Activated T-helper 1 cell treated with anti-CD3 and anti-CD28 coated beads, Interleukin-2, amount 50 U/mL, for 16 hours (primary cell): ENCODE results near the gene CCDC149.

Experiments used
- DNase-seq, 2 donors: peaks; one replicate each; pipeline ENCODE4 v3.0.0-alpha.2; 2020; ENCODE audit warnings: low read depth in 1 of 2, low spot score in 1 of 2

The CCDC149 gene

DNA sequence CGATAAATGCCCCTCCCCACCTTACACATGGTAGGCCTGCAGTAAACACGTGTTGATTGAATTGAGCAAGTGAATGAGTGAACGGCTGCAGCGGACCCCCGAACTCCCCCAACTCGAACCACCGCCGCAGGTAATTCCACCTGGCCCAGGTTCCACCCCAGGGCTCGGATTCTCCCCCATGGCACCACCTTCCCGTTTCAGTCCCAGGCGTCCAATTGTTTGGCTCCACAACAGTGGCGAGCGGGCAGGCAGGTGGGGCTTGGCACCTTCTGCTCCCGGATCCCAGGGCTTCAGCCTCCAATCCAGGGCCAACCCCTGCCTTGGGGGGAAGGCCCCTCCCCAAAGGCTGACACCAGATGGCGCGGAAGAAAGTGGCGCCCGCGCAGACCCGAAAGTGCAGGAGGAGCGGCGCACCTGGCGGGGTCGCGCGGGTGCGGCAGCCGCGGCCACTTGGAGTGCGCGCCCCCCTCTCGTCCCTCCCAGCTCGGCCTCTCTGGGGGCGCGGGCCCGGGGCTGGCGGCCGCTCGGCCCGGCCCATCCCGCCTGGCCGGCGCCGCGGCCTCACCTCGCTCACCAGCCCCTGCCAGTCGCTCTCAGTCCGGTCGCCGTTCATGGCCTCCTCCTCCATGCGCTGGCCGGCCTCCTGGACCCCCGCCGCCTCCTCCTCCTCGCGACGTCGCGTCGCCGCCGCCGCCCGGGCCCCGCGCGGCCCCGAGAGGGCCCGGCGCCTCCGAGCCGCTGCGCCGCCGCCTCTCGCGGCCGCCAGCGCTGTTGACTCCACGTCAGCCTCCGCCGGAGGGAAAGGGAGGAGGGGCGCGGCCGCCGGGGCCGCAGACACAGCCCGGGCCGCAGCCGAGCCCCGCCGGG lies at the start of gene CCDC149:
CCDC149 (minus strand) TSS at position 791 of the 867 bp plus-strand sequence; CDS start at position 613, 178 bp downstream.
- no peak for DNase-seq

DNA sequence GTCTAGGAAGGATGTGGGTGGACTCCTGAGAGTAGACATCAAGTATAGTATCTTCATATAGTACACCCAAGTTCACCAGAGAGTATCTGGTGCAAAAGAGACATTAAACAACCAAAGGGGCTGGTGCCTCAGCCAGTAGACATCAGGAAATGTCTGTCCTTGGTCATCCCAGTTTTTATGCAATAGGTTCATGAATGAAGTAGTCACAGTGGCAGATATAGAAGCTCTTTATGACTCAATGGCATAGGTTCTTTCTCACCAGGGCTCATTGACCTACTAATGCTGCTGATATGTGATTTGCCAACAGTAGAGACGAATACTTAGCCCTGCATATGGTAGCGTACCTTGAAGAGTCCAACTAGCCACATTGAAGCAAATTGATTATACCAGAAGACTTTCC lies 45.0 kb upstream of the CCDC149 start:
- no peak for DNase-seq

DNA sequence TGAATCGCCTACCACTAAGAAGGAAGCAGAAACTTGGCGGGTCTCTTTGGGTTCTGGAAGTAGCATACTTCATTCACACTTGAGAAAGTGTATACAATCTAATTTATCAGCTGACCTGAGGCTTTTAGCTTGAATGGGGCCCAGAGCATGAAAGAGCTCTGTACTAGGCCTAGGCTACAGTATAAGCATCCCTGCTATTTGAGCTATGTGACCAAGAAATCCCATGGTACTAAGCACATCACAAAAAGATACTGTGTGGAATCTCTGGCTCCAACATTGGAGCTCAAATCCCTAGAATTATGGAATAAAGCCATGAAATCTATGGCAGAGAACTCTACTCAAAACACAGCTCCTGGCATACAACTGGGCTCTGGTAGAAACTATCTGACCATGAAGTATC lies 43.9 kb upstream of the CCDC149 start:
- DNase-seq = no peak

- no peak for DNase-seq
Observed at GRCh38 chr4:24956091-24956490, 43.2 kb upstream of the CCDC149 start.

GRCh38 chr4:24952667-24953066 lies 39.8 kb upstream of the CCDC149 start:
- no peak for DNase-seq

GRCh38 chr4:24949970-24950369 lies 37.1 kb upstream of the CCDC149 start:
- DNase-seq = no peak

- DNase-seq = no peak
Observed at GRCh38 chr4:24937917-24938281, 25.1 kb upstream of the CCDC149 start.

DNA sequence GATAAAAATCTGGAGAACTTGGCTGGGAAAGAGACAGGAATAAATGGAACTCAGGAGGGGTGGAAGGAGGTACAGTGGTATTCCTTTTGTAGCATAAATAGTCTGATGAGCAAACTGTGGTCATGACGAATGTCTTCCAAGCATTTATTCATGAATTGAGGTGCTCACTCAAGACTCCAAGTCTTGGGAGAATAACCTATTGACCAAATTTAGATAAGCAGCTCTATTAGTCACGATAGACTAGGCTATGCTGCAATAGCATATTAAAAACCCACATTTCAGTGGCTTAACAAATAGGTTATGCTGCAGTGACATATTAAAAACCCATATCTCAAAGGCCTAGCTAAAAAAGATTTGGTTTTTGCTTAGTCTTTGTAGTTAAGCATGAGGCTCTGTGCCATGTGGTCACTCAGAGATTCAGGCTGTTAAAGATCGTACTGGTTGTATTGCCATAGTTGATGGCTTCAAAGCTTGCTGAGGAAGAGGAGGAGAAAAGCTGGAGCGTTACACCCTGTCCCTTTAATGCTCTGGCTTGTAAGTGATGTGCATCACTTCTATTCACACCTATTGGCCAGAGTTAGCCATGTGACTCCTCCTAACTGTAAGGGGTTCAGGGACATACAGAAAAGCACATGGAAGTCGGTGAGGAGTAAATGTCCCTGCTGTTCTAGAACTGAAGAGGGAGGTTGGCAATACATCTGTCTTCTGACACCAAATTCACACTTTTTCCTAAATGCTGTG lies 24.5 kb upstream of the CCDC149 start:
- no peak for DNase-seq

DNA sequence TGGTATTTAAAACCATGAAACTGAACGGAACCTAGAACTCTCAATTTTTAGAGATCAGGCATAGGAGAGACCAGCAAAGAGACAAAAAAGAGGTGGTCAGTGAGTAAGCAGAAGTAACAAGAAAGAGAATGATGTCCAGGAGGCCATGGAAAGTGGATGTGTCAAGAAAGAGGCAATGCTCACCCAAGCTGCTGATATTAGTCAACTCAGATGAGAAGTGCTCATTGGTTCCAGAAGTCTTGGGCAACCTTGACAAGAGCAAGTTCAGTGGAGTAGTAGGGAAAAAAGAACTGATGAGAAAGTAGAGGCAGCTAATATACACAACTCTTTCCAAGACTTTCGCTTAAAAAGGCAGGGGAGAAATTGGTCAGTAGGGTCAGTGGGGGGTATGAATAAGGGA lies 23.0 kb upstream of the CCDC149 start:
- no peak for DNase-seq

DNA sequence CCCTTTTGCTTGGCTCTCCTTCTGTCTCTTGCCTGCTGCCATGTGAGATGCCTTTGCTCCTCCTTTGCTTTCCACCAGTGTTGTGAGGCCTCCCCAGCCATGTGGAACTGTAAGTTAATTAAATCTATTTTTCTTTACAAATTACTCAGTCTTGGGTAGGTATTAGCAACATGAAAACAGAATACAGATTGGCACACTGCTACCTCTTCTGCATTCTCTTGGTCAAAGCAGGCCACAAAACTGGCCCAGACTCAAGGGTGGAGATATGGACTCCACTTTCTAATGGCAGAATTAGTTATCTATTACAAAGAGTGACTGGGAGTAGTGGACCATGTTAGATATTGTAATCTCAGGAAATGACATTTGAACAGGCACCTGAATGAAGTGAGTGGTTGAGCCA lies 21.5 kb upstream of the CCDC149 start:
- no peak for DNase-seq

- DNase-seq = no peak
Observed at GRCh38 chr4:24933684-24934275, 20.9 kb upstream of the CCDC149 start.

- no peak for DNase-seq
Observed at GRCh38 chr4:24932515-24933225, 19.8 kb upstream of the CCDC149 start.

- no peak for DNase-seq
Observed at GRCh38 chr4:24930151-24930550, 17.3 kb upstream of the CCDC149 start.

GRCh38 chr4:24928708-24929107 lies 15.9 kb upstream of the CCDC149 start:
- DNase-seq = no peak

DNA sequence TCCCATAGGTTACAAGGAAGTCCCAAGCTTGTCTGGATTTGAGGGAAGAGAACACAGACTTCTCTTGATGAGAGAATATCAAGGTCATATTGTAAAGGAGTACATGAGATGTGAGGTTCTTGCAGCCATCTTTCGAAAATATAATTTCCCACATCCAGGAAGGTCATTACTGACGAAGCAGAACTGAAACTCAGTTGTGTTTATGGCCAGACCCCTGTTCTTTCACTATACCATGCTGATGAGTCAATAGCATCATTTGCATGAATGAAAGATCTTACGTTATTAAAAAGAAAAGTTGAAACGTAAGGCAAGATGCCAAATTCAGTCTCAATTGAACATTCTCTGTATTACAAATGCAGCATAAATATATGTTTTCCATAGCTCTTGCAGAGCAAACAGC lies 14.2 kb upstream of the CCDC149 start:
- DNase-seq = no peak

GRCh38 chr4:24924309-24924781 lies 11.5 kb upstream of the CCDC149 start:
- no peak for DNase-seq

- no peak for DNase-seq
Observed at GRCh38 chr4:24923550-24923949, 10.7 kb upstream of the CCDC149 start.

- no peak for DNase-seq
Observed at GRCh38 chr4:24923002-24923401, 10.2 kb upstream of the CCDC149 start.

GRCh38 chr4:24922416-24922815 lies 9.6 kb upstream of the CCDC149 start:
- no peak for DNase-seq

- DNase-seq = no peak
Observed at GRCh38 chr4:24921491-24921890, 8.6 kb upstream of the CCDC149 start.

DNA sequence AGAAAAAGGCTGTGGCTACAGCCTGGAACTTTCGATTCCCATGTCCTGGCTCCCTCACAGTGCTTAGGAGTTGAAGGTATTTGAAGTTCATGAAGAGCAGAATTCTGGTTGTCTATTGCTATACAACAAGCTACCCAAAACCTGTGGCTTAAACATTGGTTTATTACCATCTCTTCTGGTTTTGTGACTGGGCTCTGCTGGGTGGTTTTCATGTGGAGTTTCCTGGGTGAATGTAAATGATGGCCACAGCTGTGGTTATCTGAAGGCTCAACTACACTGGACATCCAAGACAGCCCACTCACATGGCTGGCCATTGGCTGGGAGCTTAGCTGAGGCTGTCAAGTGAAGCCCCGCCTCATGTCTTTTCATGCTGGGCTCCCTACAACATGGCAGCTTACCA lies 7.2 kb upstream of the CCDC149 start:
- no peak for DNase-seq
